ENCODE data around the gene BRD4.

Gene BRD4

GRCh38 chr19:15276620-15277215 lies 55.6 kb downstream of the BRD4 start:
- Histone ChIP-seq H2AFZ (ENCODE audit: low read depth, low read length) (no peak overlapping the region), H3K9me3 (ENCODE audit: low read length) (no peaks in the 10 kb centered on the region), H3K27me3 (ENCODE audit: insufficient read depth, low read length) (no peaks in the 10 kb centered on the region), H3K4me3 (ENCODE audit: low read length) (no peak overlapping the region), H3K36me3 (ENCODE audit: insufficient read depth, low read length) (peaks cover 22% of the 10 kb centered on the region), H3K4me1 (ENCODE audit: insufficient read depth, low read length) (peaks cover 14% of the 10 kb centered on the region)

- peaks cover 4% of the 10 kb centered on the region for H3K4me1 ChIP-seq (ENCODE audit: insufficient read depth, low read length)
- H2AFZ ChIP-seq (ENCODE audit: low read depth, low read length): no peak overlapping the region
- peaks cover 38% of the 10 kb centered on the region for H3K36me3 ChIP-seq (ENCODE audit: insufficient read depth, low read length)
- no peak overlapping the region for H3K4me3 ChIP-seq (ENCODE audit: low read length)
- no peaks in the 10 kb centered on the region for H3K27me3 ChIP-seq (ENCODE audit: insufficient read depth, low read length)
- H3K9me3 ChIP-seq (ENCODE audit: low read length): no peaks in the 10 kb centered on the region
Observed at GRCh38 chr19:15274477-15274876, 57.9 kb downstream of the BRD4 start.

- no peak overlapping the region for H3K4me3 ChIP-seq (ENCODE audit: low read length)
- H3K9me3 ChIP-seq (ENCODE audit: low read length): no peaks in the 10 kb centered on the region
- H3K36me3 ChIP-seq (ENCODE audit: insufficient read depth, low read length): peaks cover 82% of the 10 kb centered on the region
- no peaks in the 10 kb centered on the region for H3K4me1 ChIP-seq (ENCODE audit: insufficient read depth, low read length)
- no peak overlapping the region for H2AFZ ChIP-seq (ENCODE audit: low read depth, low read length)
- H3K27me3 ChIP-seq (ENCODE audit: insufficient read depth, low read length): no peaks in the 10 kb centered on the region
Observed at GRCh38 chr19:15269806-15270205, 62.5 kb downstream of the BRD4 start.

- H3K9me3 ChIP-seq (ENCODE audit: low read length): no peaks in the 10 kb centered on the region
- no peaks in the 10 kb centered on the region for H3K4me1 ChIP-seq (ENCODE audit: insufficient read depth, low read length)
- peaks cover 91% of the 10 kb centered on the region for H3K36me3 ChIP-seq (ENCODE audit: insufficient read depth, low read length)
- H2AFZ ChIP-seq (ENCODE audit: low read depth, low read length): no peak overlapping the region
- H3K4me3 ChIP-seq (ENCODE audit: low read length): no peak overlapping the region
- H3K27me3 ChIP-seq (ENCODE audit: insufficient read depth, low read length): no peaks in the 10 kb centered on the region
Observed at GRCh38 chr19:15268928-15269253, 63.4 kb downstream of the BRD4 start.

GRCh38 chr19:15268192-15268927 lies 64.0 kb downstream of the BRD4 start:
- Histone ChIP-seq H3K9me3 (ENCODE audit: low read length) (no peaks in the 10 kb centered on the region), H3K4me3 (ENCODE audit: low read length) (no peak overlapping the region), H3K4me1 (ENCODE audit: insufficient read depth, low read length) (no peaks in the 10 kb centered on the region), H3K36me3 (ENCODE audit: insufficient read depth, low read length) (peaks cover 97% of the 10 kb centered on the region), H2AFZ (ENCODE audit: low read depth, low read length) (no peak overlapping the region), H3K27me3 (ENCODE audit: insufficient read depth, low read length) (no peaks in the 10 kb centered on the region)

- H3K4me1 ChIP-seq (ENCODE audit: insufficient read depth, low read length): no peaks in the 10 kb centered on the region
- no peaks in the 10 kb centered on the region for H3K9me3 ChIP-seq (ENCODE audit: low read length)
- H3K4me3 ChIP-seq (ENCODE audit: low read length): no peak overlapping the region
- H3K27me3 ChIP-seq (ENCODE audit: insufficient read depth, low read length): no peaks in the 10 kb centered on the region
- peaks cover 95% of the 10 kb centered on the region for H3K36me3 ChIP-seq (ENCODE audit: insufficient read depth, low read length)
- H2AFZ ChIP-seq (ENCODE audit: low read depth, low read length): no peak overlapping the region
Observed at GRCh38 chr19:15266683-15267082, 65.7 kb downstream of the BRD4 start.

GRCh38 chr19:15265850-15266248 lies 66.5 kb downstream of the BRD4 start:
- Histone ChIP-seq H3K36me3 (ENCODE audit: insufficient read depth, low read length) (peaks cover 92% of the 10 kb centered on the region), H3K9me3 (ENCODE audit: low read length) (no peaks in the 10 kb centered on the region)

GRCh38 chr19:15265214-15265849 lies 67.0 kb downstream of the BRD4 start:
- H3K4me3 ChIP-seq (ENCODE audit: low read length): no peak overlapping the region
- no peaks in the 10 kb centered on the region for H3K27me3 ChIP-seq (ENCODE audit: insufficient read depth, low read length)
- no peaks in the 10 kb centered on the region for H3K4me1 ChIP-seq (ENCODE audit: insufficient read depth, low read length)
- H3K9me3 ChIP-seq (ENCODE audit: low read length): no peaks in the 10 kb centered on the region
- peaks cover 92% of the 10 kb centered on the region for H3K36me3 ChIP-seq (ENCODE audit: insufficient read depth, low read length)
- no peak overlapping the region for H2AFZ ChIP-seq (ENCODE audit: low read depth, low read length)

More at GRCh38 chr19:15265850-15266248, 66.5 kb downstream of the BRD4 start:
- Histone ChIP-seq H3K27me3 (ENCODE audit: insufficient read depth, low read length) (no peaks in the 10 kb centered on the region), H3K4me1 (ENCODE audit: insufficient read depth, low read length) (no peaks in the 10 kb centered on the region), H2AFZ (ENCODE audit: low read depth, low read length) (no peak overlapping the region), H3K4me3 (ENCODE audit: low read length) (no peak overlapping the region)

- Histone ChIP-seq H2AFZ (ENCODE audit: low read depth, low read length) (no peak overlapping the region), H3K9me3 (ENCODE audit: low read length) (no peaks in the 10 kb centered on the region), H3K27me3 (ENCODE audit: insufficient read depth, low read length) (no peaks in the 10 kb centered on the region), H3K4me1 (ENCODE audit: insufficient read depth, low read length) (no peaks in the 10 kb centered on the region), H3K36me3 (ENCODE audit: insufficient read depth, low read length) (peaks cover 92% of the 10 kb centered on the region), H3K4me3 (ENCODE audit: low read length) (no peak overlapping the region)
Observed at GRCh38 chr19:15264933-15265206, 67.5 kb downstream of the BRD4 start.

- Histone ChIP-seq H2AFZ (ENCODE audit: low read depth, low read length) (no peak overlapping the region), H3K9me3 (ENCODE audit: low read length) (no peaks in the 10 kb centered on the region), H3K4me3 (ENCODE audit: low read length) (no peak overlapping the region), H3K27me3 (ENCODE audit: insufficient read depth, low read length) (no peaks in the 10 kb centered on the region), H3K4me1 (ENCODE audit: insufficient read depth, low read length) (no peaks in the 10 kb centered on the region), H3K36me3 (ENCODE audit: insufficient read depth, low read length) (peaks cover 94% of the 10 kb centered on the region)
Observed at GRCh38 chr19:15264061-15264932, 68.0 kb downstream of the BRD4 start.

GRCh38 chr19:15263361-15263985 lies 68.9 kb downstream of the BRD4 start:
- no peaks in the 10 kb centered on the region for H3K9me3 ChIP-seq (ENCODE audit: low read length)
- H3K36me3 ChIP-seq (ENCODE audit: insufficient read depth, low read length): peaks cover 94% of the 10 kb centered on the region
- no peaks in the 10 kb centered on the region for H3K4me1 ChIP-seq (ENCODE audit: insufficient read depth, low read length)
- H2AFZ ChIP-seq (ENCODE audit: low read depth, low read length): no peak overlapping the region
- no peak overlapping the region for H3K4me3 ChIP-seq (ENCODE audit: low read length)
- no peaks in the 10 kb centered on the region for H3K27me3 ChIP-seq (ENCODE audit: insufficient read depth, low read length)

- no peaks in the 10 kb centered on the region for H3K4me1 ChIP-seq (ENCODE audit: insufficient read depth, low read length)
- no peaks in the 10 kb centered on the region for H3K27me3 ChIP-seq (ENCODE audit: insufficient read depth, low read length)
- H3K4me3 ChIP-seq (ENCODE audit: low read length): no peak overlapping the region
- H3K9me3 ChIP-seq (ENCODE audit: low read length): no peaks in the 10 kb centered on the region
- peaks cover 95% of the 10 kb centered on the region for H3K36me3 ChIP-seq (ENCODE audit: insufficient read depth, low read length)
- no peak overlapping the region for H2AFZ ChIP-seq (ENCODE audit: low read depth, low read length)
Observed at GRCh38 chr19:15262011-15262410, 70.3 kb downstream of the BRD4 start.

GRCh38 chr19:15260939-15261338 lies 71.4 kb downstream of the BRD4 start:
- H2AFZ ChIP-seq (ENCODE audit: low read depth, low read length): no peak overlapping the region
- no peaks in the 10 kb centered on the region for H3K9me3 ChIP-seq (ENCODE audit: low read length)
- no peaks in the 10 kb centered on the region for H3K4me1 ChIP-seq (ENCODE audit: insufficient read depth, low read length)
- H3K4me3 ChIP-seq (ENCODE audit: low read length): no peak overlapping the region
- no peaks in the 10 kb centered on the region for H3K27me3 ChIP-seq (ENCODE audit: insufficient read depth, low read length)
- peaks cover 95% of the 10 kb centered on the region for H3K36me3 ChIP-seq (ENCODE audit: insufficient read depth, low read length)

Data from neuron (in vitro differentiated cells).